Stromal cell of bone marrow (primary cell): ENCODE data around the gene VARS2.

ENCODE experiments used
- DNase-seq: peaks from one replicate; pipeline ENCODE4 v3.0.0-alpha.2; 2012; ENCODE audit warnings: low read depth

VARS2 gene

DNA sequence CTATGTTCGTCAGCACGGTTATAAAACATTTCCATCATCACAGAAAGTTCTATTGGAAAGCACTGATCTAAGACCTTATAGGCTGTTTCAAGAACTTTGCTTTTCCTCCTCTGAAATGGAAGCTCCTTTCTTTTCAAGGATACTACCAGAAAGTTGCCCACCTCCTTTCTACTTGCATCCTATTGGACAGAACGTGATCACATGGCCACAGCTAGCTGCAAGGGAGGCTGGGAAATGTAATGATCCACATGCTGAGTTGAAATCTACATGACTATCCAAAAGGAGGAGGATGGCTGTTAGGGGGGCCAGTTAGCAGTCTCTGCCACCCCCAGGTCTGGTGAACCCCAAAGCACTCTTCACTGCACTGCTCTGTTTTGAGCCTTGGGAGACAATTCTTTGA lies 14.6 kb downstream of the VARS2 start:
- DNase-seq: no peak

DNA sequence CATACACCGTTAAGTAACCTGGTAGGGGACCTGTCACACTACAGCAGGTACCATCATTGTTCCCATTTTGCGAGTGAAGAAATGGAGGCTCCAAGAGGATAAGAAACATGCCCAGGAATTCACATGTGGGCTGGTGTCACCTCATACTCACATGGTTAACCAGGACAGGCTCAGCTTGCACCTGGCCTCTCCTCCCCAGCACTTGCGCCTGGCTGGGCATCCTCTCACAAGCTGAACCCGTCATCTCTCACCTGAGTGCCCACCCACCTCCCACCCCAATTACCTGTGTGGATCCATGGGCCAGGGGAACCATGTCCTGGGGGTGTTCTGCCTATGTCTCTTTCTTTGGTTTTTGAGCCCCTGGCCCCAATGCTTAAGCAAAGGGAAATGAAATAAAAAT lies 16.5 kb downstream of the VARS2 start:
- DNase-seq: no peak

GRCh38 chr6:30931272-30931671 lies 17.2 kb downstream of the VARS2 start:
- no peak for DNase-seq

DNA sequence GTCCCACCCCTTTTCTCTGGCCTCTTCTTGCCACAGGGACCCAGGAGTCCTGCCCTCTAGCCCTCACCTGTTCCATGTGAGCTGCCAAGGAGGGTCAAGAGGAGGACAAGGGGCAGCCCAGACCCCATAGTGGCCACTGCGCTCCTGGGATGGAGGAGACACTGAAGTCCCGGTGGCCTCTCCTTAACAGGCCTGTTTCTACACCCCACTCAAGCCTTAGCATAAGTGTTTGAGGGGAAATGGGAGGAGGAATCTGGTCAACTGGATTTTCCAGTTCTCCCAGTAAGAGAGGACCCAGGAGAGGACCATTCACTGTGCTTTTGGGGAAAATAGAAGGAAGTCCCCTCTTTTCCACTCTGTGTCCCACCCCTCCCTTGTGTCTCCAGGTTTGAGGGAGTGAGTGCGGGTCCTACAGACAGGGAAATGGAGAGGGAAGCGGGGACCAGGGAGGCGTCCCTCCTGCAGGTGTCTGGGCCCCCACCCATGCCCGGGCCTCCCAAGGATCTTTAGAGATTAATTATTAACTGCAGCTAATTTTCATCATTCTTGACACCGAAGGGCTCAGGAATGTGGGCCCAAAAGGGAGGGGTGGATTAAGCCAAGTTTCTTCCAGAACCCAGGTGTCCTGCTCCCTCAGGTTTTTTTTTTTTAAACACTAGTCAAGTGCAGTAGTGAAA lies 18.1 kb downstream of the VARS2 start, which contains the start of gene SFTA2:
Gene SFTA2, minus strand, starts transcription at position 202 of the 677 bp plus-strand sequence. Its CDS starts 74 bp downstream, at position 128.
- no peak for DNase-seq

GRCh38 chr6:30932665-30933365 lies 18.8 kb downstream of the VARS2 start:
- no peak for DNase-seq

GRCh38 chr6:30935018-30935417 lies 21.0 kb downstream of the VARS2 start:
- DNase-seq: no peak

DNA sequence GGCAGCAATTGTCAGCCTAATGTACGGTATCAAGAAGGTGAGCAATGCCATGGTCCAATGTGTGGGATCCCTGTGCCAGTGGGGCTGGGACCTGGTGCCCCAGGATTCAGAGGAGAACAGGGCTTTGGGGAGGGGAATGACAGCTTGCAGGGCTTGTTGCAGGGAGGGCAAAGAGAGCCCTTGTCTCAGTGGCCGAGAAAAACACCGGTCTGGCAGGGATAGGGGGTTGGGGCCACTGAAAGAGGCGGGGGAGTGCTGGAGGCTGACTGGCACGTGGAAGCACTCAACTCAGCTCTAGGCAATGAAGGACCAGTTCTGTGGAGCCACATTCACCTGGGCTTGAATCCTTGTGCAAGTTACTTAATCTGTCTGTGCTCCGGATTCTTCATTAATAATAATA lies 23.2 kb downstream of the VARS2 start:
- no peak for DNase-seq

GRCh38 chr6:30938730-30939129 lies 24.7 kb downstream of the VARS2 start:
- DNase-seq: no peak

DNA sequence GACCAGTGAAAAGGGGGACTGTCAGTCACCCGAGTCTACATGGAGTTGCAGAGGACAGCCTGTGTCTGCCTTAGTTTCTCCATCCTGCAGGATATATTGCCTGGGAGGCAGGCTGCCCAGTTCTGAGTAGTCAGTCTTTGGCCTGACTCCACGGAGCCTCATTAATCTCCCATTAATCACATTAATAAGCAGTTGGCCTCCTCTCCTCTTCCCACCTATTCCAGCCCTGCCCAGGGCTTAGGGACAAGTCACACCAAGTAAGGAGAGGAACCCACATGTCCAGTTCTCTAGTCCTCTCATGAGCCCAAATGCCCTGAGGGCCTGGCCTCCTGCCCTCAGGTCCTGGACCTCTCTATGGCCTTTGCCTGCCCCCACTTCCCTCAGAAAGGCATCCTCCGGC lies 25.4 kb downstream of the VARS2 start:
- DNase-seq: no peak

DNA sequence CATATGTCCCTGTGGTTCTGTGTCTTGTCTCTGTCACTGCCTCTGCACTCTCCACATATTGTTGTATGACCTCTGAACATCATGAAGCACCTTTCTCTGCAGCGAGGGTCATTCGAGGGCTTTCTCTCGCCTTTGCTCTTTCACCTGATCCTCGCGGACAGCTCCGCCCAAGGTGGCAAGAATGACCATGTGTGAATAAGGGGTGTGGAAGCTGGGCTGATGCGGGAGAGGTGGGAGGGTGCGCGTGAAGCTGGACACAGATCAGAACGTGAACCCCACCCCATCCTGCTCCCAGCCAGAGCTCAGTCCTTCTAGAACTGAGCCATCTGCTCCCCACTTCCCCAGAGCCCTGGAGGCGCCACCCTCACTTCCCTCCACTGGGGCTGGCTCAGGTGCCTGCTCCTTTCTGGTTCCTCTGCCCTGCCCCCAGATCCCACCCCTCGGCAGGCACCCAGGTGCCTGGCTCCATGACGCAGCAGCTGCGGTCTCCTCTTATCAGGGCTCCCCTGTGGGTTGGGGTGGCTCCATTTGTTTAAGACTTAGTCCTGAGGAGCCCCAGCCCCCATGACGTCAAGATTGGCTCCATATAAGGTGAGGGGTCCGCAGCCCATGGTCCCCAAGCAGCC lies 26.4 kb downstream of the VARS2 start, which contains the start of gene MUCL3:
Gene MUCL3, plus strand, starts transcription at position 613 of the 626 bp plus-strand sequence. CDS start 27 bp downstream, outside the sequence.
- no peak for DNase-seq

DNA sequence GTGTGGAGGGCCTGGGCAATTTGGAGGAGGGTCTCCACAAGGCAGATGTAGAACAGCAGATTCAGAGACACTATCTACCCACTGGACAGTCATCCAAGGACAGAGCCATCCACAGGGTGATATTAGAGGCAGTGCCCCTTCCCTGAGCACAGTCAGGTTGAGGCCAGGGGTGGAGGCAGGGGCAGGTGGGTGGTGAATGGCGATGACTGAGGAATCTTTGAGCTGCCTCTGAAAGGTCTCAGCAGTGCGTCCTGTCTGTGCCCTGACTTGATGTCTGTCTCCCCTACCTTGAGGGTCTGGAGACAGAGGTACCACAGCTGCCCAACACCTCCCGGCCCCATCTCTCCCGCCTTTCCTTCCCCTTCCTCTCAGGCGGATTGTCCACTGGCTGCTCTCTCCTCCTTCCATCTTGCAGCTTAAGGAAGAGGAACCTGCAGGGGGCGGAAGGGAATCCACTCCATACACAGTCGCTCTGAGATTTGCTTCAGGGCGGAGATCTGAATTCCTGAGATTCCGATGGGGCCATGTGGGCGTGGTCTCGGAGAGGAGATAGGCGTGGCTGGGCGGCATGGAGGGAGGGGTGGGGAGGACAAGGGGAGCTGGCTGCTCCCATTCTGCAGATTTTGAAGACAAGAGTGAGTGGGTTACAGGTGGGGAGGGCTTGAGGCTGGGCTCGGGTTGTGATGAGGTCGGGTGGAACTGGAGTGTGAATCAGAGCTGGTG lies 28.5 kb downstream of the VARS2 start:
- peak; percentile 57 for DNase-seq

DNA sequence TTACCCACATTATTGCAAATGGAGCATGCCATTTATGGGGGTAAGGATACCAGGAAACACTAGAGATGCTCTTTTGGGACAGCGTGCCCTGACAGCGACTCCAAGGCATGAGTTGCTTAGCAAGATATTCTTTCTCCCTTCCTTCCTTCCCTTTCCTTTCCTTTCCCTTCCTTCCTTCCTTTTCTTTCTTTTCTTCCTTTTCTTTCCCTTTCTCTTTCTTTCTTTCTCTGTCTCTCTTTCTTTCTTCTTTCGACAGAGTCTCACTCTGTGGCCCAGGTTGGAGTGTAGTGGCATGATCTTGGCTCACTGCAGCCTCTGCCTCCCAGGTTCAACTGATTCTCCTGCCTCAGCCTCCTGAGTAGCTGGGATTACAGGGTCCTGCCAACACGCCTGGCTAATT lies 30.0 kb downstream of the VARS2 start:
- no peak for DNase-seq

GRCh38 chr6:30945281-30945680 lies 31.2 kb downstream of the VARS2 start:
- no peak for DNase-seq

DNA sequence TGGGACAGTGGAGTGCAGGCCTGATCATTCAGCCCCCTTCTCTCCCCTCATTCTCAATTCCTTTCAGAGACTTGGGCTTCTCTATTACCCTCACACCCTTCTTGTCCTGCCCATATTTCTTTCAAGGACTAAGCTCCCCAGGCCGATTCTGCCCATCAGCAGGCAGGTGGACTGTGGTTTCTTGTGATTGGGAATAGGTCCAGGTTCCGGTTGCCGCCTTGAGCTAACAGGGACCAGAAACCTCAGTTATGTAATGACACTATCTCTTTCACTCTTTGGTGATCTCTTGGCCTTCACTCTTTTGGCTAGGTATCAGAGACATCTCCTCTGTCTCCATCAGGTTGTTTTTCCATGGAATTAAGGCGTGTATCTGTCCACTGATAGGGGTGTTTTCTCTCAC lies 33.2 kb downstream of the VARS2 start:
- no peak for DNase-seq

DNA sequence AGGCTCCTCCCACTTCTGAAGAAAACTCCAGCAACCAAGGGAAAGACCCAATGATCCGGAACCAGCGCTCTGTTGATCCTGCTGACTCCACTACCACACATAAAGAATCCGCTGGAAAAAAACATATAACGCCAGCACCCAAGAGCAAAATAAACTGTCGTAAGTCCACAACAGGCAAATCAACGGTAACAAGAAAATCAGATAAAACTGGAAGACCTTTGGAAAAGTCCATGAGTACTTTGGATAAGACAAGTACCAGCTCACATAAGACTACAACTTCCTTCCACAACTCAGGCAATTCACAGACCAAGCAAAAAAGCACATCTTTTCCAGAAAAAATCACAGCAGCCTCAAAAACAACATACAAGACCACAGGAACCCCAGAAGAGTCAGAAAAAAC lies 34.8 kb downstream of the VARS2 start:
- no peak for DNase-seq

GRCh38 chr6:30951907-30952469 lies 38.0 kb downstream of the VARS2 start:
- no peak for DNase-seq

DNA sequence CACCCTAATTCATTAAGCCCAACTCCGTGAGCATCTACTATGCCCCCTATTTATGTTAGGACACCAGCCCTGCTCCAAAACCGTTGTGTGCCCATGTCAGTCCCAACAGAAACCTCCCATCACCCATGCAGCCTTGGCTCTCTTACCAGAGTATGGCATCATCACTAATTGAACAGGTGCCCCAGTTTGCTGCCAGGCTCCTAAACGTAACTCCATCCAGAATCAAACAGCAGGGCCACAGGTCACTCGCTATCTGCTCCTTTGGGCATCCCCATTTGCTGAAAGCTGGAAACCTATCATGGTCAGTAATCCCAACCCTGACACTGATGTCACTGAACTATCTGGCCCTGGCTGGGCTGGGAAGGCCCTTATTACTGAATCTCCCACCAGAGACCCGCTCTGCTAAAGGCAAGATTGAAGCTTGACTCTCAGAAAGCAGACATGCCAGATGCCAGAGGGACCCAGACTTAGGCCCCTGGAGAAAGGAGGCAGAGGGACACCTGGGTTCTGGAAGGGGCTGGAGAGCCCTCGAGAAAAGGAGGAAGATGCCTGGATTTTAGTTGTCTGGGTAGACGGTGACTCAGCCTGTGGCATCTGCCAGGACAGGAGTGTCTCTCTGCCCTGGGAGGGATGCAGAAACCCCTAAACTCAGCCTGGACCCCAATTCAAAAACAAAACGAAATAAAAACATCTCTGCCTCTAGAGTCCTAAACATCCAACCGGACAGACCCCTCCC lies 40.8 kb downstream of the VARS2 start:
- DNase-seq: no peak

- DNase-seq: no peak
Observed at GRCh38 chr6:30955367-30956042, 41.5 kb downstream of the VARS2 start.

DNA sequence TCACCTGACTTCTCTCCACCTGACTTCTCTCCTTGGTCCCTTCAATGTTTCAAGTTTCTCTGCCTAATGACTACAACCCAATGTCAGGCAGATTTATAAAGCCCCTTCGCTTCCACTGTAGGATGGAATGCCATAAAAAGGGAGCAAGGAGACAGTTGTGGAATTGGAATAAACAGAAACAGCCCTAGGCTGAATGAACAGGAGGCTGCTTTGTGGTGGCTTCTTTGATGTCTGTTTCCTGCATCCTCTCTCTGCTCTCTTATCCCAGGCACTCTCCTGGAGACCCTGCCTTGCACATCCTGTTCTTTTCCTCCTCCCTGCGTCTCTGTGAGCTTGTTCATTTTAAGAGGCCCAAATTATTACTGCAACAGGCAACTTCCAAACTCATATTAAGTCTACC lies 43.7 kb downstream of the VARS2 start:
- DNase-seq: no peak

DNA sequence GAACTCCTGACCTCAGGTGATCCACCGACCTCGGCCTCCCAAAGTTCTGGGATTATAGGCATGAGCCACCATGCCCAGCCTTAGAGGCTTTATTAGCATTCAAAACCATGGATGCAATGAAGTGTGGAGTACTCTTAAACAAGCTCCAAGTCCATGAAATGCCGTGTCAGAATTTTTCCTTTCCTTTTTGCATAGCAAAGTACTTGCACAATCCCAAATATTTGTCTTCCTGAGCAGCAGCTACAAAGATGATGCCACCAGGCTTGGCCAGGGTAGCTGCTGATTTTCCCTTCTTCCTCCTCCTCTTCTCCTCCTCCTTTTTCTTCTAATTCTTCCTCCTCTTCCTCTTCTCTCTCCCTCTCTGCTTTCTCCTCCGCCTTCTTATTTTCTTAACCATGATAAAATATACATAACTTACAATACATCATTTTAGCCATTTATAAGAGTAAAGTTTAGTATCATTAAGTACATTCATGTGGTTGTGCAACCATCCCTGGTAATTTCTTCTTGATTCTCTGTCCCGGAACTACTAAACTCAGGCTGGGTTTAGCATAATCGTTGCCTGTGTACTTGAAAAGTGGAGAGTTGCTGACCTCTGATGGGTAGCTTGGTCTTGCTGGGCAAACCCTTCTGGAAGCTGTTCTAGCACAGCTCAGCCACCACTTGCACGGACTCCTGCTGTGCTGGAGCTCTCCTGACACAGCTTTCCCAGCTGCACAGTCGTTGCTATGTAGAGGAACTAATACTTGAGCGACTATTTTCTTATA lies 47.1 kb downstream of the VARS2 start:
- DNase-seq: peak; percentile 25
